GM12874 (cell line): ENCODE data around the gene CCDC112.

Experiments
- CTCF ChIP-seq: IDR thresholded peaks from 2 replicates; pipeline ENCODE4 v1.5.1; 2011; ENCODE audit warnings: low read depth, mild to moderate bottlenecking, control low read depth, low read length, moderate library complexity; ENCODE audit not compliant: insufficient read depth

Gene CCDC112

DNA sequence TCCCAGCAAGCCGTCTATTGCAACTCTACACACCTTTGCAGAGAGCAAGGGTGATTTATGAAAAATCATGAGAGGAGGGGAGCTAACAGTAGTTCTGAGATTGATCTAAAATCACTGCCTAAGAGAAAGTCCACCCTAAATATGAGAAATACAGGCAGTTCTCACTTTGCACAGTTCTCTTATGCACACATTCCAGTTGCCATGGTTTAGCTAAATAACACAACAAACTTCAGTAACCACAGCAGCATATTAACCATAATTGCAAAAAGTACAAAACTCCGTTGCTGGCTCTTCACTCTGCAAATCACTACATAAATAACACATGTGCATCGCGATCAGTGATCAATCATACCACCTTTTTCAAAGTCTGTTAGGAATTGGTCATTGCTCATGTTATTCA lies 64.9 kb downstream of the CCDC112 start:
- no peak for TF ChIP-seq CTCF

GRCh38 chr5:115229606-115230005 lies 66.8 kb downstream of the CCDC112 start:
- no peak for TF ChIP-seq CTCF

- no peak for TF ChIP-seq CTCF
These were observed 69.2 kb downstream of the CCDC112 start for GRCh38 chr5:115227281-115227680.
